HepG2 (cell line): ENCODE results near the gene AGAP1.

Experiments
- HCFC1 ChIP-seq: fragments of 150-350 bp; IDR thresholded peaks from 2 replicates; pipeline ENCODE4 v1.6.1; 2014; ENCODE audit warnings: low read depth, low read length
- HNRNPLL ChIP-seq: fragments of 200-400 bp; formaldehyde crosslinking; IDR thresholded peaks from 2 replicates; pipeline ENCODE4 v1.6.1; 2017; ENCODE audit warnings: mild to moderate bottlenecking, low read depth, low read length; ENCODE audit not compliant: poor library complexity, severe bottlenecking
- KDM5A ChIP-seq: fragments of 200-600 bp; sonication (generic); IDR thresholded peaks from 2 replicates; pipeline ENCODE4 v1.7.0; 2018; ENCODE audit warnings: antibody characterized with exemption, mild to moderate bottlenecking, low read length, borderline replicate concordance
- MTA1 ChIP-seq: sonication (generic); formaldehyde crosslinking; IDR thresholded peaks from 2 replicates; pipeline ENCODE4 v1.4.0; 2020; ENCODE audit warnings: missing genetic modification reagents, mild to moderate bottlenecking, borderline replicate concordance
- NFIC ChIP-seq: IDR thresholded peaks from 2 replicates; pipeline ENCODE4 v1.6.1; 2012; ENCODE audit warnings: mild to moderate bottlenecking, low read length, inconsistent platforms
- TAF1 ChIP-seq: sonication (generic); formaldehyde crosslinking; IDR thresholded peaks from 2 replicates; pipeline ENCODE4 v1.4.0; 2020; ENCODE audit warnings: missing genetic modification reagents
- ZNF253 ChIP-seq: sonication (generic); formaldehyde crosslinking; IDR thresholded peaks from 2 replicates; pipeline ENCODE4 v1.8.0; 2022; ENCODE audit warnings: mild to moderate bottlenecking, missing genetic modification reagents, borderline replicate concordance
- ZNF274 ChIP-seq: sonication (generic); formaldehyde crosslinking; IDR thresholded peaks from 2 replicates; pipeline ENCODE4 v1.5.1; 2020; ENCODE audit warnings: mild to moderate bottlenecking, missing genetic modification reagents
- ZNF30 ChIP-seq: sonication (generic); formaldehyde crosslinking; IDR thresholded peaks from 2 replicates; pipeline ENCODE4 v1.5.0; 2020; ENCODE audit warnings: mild to moderate bottlenecking, missing genetic modification reagents
- TF ChIP-seq, protein P1 (sequence below): sonication (generic); formaldehyde crosslinking; IDR thresholded peaks from 2 replicates; pipeline ENCODE4 v1.5.1; 2020; ENCODE audit warnings: mild to moderate bottlenecking, missing genetic modification reagents, moderate library complexity
- TF ChIP-seq, protein P2 (sequence below): sonication (generic); formaldehyde crosslinking; IDR thresholded peaks from 2 replicates; pipeline ENCODE4 v1.5.0; 2020; ENCODE audit warnings: mild to moderate bottlenecking, missing genetic modification reagents, moderate library complexity
- TF ChIP-seq, protein P3 (sequence below): IDR thresholded peaks from 2 replicates; pipeline ENCODE4 v1.6.1; 2016; ENCODE audit warnings: missing compliant biosample characterization, missing genetic modification reagents, borderline replicate concordance
- TF ChIP-seq, protein P4 (sequence below): sonication (generic); formaldehyde crosslinking; IDR thresholded peaks from 2 replicates; pipeline ENCODE4 v1.4.0; 2020; ENCODE audit warnings: missing genetic modification reagents
- TF ChIP-seq, protein P5 (sequence below): IDR thresholded peaks from 2 replicates; pipeline ENCODE4 v1.6.1; 2012; ENCODE audit warnings: inconsistent platforms

DNA sequence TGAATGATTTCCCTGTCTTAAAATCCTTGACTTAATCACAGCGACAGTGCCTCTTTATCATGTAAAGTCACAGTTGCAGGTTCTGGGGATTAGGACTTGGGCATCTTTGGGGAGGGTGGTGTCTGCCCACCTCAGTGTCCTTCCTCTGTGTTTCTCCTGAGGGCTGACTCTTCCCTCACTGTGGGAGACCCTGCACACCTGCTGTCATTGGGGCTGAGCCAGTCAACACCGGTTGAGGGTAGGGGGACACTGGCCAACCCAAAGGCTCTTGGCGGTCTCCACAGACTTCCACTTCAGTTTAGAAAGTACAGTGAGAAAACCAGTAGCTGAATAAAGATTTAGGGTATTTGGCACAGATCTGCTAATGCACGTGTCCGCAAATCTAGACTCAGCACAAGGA lies 36.9 kb downstream of the AGAP1 start:
- TF ChIP-seq ZNF30 (CRISPR knock-in tag) = no peak
- TF ChIP-seq, protein P1, sequence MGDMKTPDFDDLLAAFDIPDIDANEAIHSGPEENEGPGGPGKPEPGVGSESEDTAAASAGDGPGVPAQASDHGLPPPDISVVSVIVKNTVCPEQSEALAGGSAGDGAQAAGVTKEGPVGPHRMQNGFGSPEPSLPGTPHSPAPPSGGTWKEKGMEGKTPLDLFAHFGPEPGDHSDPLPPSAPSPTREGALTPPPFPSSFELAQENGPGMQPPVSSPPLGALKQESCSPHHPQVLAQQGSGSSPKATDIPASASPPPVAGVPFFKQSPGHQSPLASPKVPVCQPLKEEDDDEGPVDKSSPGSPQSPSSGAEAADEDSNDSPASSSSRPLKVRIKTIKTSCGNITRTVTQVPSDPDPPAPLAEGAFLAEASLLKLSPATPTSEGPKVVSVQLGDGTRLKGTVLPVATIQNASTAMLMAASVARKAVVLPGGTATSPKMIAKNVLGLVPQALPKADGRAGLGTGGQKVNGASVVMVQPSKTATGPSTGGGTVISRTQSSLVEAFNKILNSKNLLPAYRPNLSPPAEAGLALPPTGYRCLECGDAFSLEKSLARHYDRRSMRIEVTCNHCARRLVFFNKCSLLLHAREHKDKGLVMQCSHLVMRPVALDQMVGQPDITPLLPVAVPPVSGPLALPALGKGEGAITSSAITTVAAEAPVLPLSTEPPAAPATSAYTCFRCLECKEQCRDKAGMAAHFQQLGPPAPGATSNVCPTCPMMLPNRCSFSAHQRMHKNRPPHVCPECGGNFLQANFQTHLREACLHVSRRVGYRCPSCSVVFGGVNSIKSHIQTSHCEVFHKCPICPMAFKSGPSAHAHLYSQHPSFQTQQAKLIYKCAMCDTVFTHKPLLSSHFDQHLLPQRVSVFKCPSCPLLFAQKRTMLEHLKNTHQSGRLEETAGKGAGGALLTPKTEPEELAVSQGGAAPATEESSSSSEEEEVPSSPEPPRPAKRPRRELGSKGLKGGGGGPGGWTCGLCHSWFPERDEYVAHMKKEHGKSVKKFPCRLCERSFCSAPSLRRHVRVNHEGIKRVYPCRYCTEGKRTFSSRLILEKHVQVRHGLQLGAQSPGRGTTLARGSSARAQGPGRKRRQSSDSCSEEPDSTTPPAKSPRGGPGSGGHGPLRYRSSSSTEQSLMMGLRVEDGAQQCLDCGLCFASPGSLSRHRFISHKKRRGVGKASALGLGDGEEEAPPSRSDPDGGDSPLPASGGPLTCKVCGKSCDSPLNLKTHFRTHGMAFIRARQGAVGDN (CRISPR knock-in tag) = no peak
- TF ChIP-seq HCFC1 = no peak
- TF ChIP-seq TAF1 (CRISPR knock-in tag) = no peak
- TF ChIP-seq, protein P2, sequence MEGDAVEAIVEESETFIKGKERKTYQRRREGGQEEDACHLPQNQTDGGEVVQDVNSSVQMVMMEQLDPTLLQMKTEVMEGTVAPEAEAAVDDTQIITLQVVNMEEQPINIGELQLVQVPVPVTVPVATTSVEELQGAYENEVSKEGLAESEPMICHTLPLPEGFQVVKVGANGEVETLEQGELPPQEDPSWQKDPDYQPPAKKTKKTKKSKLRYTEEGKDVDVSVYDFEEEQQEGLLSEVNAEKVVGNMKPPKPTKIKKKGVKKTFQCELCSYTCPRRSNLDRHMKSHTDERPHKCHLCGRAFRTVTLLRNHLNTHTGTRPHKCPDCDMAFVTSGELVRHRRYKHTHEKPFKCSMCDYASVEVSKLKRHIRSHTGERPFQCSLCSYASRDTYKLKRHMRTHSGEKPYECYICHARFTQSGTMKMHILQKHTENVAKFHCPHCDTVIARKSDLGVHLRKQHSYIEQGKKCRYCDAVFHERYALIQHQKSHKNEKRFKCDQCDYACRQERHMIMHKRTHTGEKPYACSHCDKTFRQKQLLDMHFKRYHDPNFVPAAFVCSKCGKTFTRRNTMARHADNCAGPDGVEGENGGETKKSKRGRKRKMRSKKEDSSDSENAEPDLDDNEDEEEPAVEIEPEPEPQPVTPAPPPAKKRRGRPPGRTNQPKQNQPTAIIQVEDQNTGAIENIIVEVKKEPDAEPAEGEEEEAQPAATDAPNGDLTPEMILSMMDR (CRISPR knock-in tag) = no peak
- TF ChIP-seq ZNF274 (CRISPR knock-in tag) = no peak
- TF ChIP-seq, protein P3, sequence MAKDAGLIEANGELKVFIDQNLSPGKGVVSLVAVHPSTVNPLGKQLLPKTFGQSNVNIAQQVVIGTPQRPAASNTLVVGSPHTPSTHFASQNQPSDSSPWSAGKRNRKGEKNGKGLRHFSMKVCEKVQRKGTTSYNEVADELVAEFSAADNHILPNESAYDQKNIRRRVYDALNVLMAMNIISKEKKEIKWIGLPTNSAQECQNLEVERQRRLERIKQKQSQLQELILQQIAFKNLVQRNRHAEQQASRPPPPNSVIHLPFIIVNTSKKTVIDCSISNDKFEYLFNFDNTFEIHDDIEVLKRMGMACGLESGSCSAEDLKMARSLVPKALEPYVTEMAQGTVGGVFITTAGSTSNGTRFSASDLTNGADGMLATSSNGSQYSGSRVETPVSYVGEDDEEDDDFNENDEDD (CRISPR knock-in tag) = no peak
- TF ChIP-seq ZNF253 (CRISPR knock-in tag) = no peak
- no peak for TF ChIP-seq HNRNPLL
- no peak for TF ChIP-seq KDM5A
- TF ChIP-seq, protein P4, sequence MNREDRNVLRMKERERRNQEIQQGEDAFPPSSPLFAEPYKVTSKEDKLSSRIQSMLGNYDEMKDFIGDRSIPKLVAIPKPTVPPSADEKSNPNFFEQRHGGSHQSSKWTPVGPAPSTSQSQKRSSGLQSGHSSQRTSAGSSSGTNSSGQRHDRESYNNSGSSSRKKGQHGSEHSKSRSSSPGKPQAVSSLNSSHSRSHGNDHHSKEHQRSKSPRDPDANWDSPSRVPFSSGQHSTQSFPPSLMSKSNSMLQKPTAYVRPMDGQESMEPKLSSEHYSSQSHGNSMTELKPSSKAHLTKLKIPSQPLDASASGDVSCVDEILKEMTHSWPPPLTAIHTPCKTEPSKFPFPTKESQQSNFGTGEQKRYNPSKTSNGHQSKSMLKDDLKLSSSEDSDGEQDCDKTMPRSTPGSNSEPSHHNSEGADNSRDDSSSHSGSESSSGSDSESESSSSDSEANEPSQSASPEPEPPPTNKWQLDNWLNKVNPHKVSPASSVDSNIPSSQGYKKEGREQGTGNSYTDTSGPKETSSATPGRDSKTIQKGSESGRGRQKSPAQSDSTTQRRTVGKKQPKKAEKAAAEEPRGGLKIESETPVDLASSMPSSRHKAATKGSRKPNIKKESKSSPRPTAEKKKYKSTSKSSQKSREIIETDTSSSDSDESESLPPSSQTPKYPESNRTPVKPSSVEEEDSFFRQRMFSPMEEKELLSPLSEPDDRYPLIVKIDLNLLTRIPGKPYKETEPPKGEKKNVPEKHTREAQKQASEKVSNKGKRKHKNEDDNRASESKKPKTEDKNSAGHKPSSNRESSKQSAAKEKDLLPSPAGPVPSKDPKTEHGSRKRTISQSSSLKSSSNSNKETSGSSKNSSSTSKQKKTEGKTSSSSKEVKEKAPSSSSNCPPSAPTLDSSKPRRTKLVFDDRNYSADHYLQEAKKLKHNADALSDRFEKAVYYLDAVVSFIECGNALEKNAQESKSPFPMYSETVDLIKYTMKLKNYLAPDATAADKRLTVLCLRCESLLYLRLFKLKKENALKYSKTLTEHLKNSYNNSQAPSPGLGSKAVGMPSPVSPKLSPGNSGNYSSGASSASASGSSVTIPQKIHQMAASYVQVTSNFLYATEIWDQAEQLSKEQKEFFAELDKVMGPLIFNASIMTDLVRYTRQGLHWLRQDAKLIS (CRISPR knock-in tag) = no peak
- TF ChIP-seq NFIC = no peak
- TF ChIP-seq, protein P5, sequence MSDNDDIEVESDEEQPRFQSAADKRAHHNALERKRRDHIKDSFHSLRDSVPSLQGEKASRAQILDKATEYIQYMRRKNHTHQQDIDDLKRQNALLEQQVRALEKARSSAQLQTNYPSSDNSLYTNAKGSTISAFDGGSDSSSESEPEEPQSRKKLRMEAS = no peak
- TF ChIP-seq MTA1 (CRISPR knock-in tag) = no peak
